HUES48 (cell line): ENCODE data around the gene SPEM1.
A peak's percentile ranks its signal among the peaks of the same experiment; 100 is the strongest.

ENCODE experiments used
- H3K27ac ChIP-seq: one replicate; pipeline ENCODE4 v1.7.0; 2013; ENCODE audit warnings: low read depth, low read length, inconsistent platforms
- H3K27me3 ChIP-seq: 2 replicates; pipeline ENCODE4 v1.6.1; 2013; ENCODE audit warnings: mild to moderate bottlenecking, low read length; ENCODE audit not compliant: control insufficient read depth, insufficient read depth
- H3K36me3 ChIP-seq: 2 replicates; pipeline ENCODE4 v1.6.1; 2013; ENCODE audit warnings: low read length; ENCODE audit not compliant: control insufficient read depth, insufficient read depth
- H3K4me1 ChIP-seq: 2 replicates; pipeline ENCODE4 v1.6.1; 2013; ENCODE audit warnings: mild to moderate bottlenecking, low read length; ENCODE audit not compliant: control insufficient read depth, insufficient read depth
- H3K4me3 ChIP-seq: 2 replicates; pipeline ENCODE4 v1.5.1; 2013; ENCODE audit warnings: mild to moderate bottlenecking, low read depth, low read length
- H3K9ac ChIP-seq: 2 replicates; pipeline ENCODE4 v1.6.1; 2013; ENCODE audit warnings: mild to moderate bottlenecking, low read depth, low read length, moderate library complexity
- H3K9me3 ChIP-seq: 2 replicates; pipeline ENCODE4 v1.6.1; 2013; ENCODE audit warnings: low read length; ENCODE audit not compliant: control insufficient read depth, insufficient read depth

The SPEM1 gene

GRCh38 chr17:7403727-7403976 is 16.5 kb upstream of the SPEM1 start:
- H3K9ac ChIP-seq: peak overlapping the region; percentile 66
- H3K4me3 ChIP-seq: peak overlapping the region; percentile 91
- peaks cover 3% of the 10 kb centered on the region for H3K36me3 ChIP-seq
- H3K4me1 ChIP-seq: peaks cover 13% of the 10 kb centered on the region; the same call in 1 of the 2 replicates
- no peaks in the 10 kb centered on the region for H3K9me3 ChIP-seq
- H3K27ac ChIP-seq: peak overlapping the region; percentile 98
- no peaks in the 10 kb centered on the region for H3K27me3 ChIP-seq

GRCh38 chr17:7403977-7404736 is 16.0 kb upstream of the SPEM1 start, which contains the start of gene TMEM256:
TSS of gene TMEM256 (minus strand) at chr17:7404097. CDS start at chr17:7404084, 13 bp downstream.
- peaks cover 13% of the 10 kb centered on the region; the same call in 1 of the 2 replicates for H3K4me1 ChIP-seq
- H3K4me3 ChIP-seq: peak within 1 kb of the TSS; percentile 91
- H3K36me3 ChIP-seq: peaks cover 8% of the 10 kb centered on the region
- H3K9ac ChIP-seq: peak within 1 kb of the TSS; percentile 66
- H3K27me3 ChIP-seq: no peaks in the 10 kb centered on the region
- H3K9me3 ChIP-seq: no peaks in the 10 kb centered on the region
- H3K27ac ChIP-seq: peak within 1 kb of the TSS; percentile 98

- Histone ChIP-seq H3K27ac (peak overlapping the region; percentile 63), H3K4me1 (peaks cover 13% of the 10 kb centered on the region; the same call in 1 of the 2 replicates), H3K9ac (peak overlapping the region; percentile 54; the same call in 1 of the 2 replicates), H3K36me3 (peaks cover 15% of the 10 kb centered on the region), H3K27me3 (no peaks in the 10 kb centered on the region), H3K4me3 (peak overlapping the region; percentile 81), H3K9me3 (no peaks in the 10 kb centered on the region)
These were observed 15.3 kb upstream of the SPEM1 start for GRCh38 chr17:7404737-7405349.

DNA sequence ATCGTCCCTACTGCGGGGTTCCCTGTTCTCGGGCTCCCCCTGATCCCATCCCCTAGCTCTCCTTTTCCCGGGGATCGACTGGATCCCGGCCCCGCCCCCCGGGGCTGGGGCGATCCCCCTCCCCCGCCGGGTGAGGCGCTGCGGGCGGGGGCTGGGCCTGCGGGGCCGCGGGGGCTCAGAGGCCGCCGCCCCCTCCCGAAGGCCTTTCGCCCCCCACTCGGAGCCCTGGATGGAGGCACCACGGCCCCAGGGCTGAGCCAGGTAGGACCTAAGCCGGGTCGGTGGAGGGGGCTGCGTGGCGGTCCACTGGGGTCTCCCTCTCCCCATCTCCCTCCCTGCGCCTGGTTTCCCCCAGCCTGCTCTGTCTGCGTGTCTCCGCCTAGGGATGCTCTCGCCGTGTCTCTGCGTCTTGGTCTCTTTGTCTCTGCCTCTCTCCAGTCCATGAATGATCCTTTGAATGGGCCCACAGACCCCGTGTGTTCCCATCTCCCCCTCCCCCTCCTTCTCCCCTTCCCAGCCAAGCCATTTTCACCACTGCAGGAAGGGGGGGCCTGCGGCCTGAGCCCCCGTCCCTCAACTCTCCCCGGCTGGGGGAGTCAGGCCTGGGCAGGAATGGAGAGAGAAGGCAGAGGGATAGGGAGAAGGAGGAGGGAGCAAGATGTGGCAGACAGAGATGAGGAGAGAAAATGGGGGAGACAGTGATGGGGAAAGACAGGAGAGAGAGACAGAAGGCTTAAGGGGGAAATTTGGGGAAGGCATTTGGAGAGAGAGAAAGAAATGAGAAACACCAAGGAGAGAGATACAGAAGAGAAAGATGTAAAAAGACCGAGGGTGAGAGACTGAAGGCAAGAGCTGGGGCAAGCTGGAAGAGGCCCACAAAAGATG is 14.5 kb upstream of the SPEM1 start:
- peaks cover 13% of the 10 kb centered on the region; the same call in 1 of the 2 replicates for H3K4me1 ChIP-seq
- H3K27me3 ChIP-seq: no peaks in the 10 kb centered on the region
- no peaks in the 10 kb centered on the region for H3K9me3 ChIP-seq
- H3K4me3 ChIP-seq: peak overlapping the region; percentile 81
- H3K27ac ChIP-seq: peak overlapping the region; percentile 63
- H3K36me3 ChIP-seq: peaks cover 22% of the 10 kb centered on the region
- H3K9ac ChIP-seq: peak overlapping the region; percentile 54; the same call in 1 of the 2 replicates

DNA sequence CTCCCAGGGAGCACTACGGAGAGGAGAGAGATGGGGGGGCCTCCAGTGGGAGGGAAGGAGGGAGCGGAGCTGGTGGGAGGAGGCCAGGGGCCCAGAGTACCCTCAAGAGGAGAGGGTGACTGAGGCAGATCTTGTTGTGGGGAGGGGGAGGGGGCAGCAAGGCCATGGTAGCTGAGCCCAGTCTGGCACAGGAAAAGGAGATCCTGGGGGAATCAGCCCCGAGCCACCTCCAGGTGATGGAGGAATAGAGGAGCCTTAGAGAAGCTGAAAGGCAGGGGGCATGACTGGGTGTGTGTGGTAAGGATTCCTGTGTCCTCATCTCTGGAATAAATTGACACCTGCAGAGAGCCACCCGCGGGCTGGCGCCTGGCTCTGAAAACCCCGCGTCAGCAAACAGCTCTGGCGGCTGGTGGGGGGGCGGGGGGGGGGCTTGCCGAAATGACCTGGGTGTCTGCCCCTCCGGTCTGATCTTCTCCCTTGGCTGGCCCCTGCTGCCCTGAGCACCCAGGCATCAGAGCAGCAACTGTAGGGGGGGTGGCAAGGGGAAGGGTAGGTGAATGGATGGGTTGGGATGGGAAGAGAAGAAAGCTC is 13.8 kb upstream of the SPEM1 start:
- Histone ChIP-seq H3K4me3 (peak overlapping the region; percentile 81), H3K4me1 (peaks cover 13% of the 10 kb centered on the region; the same call in 1 of the 2 replicates), H3K27me3 (no peaks in the 10 kb centered on the region), H3K9me3 (no peaks in the 10 kb centered on the region), H3K9ac (no peak overlapping the region), H3K27ac (no peak overlapping the region), H3K36me3 (peaks cover 25% of the 10 kb centered on the region)

DNA sequence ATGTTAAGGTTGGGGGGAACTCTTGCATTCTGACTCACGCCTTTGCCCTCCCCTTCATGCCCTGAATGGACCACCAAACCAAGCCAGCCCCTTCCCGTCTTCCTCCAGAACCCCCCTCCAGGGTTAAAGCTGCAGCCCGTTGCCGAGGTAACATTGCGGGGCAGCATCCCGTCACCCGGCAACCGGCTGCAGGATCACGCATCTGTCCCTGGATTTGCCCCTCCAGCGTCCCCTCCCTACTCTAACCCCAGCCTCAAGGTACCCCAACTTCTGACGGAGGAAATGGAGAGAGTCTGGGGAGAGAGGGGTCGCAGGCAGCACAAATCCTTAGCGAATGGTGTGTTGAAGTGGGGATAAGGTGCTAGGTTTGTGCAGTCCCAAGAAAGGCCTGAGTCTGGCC is 13.0 kb upstream of the SPEM1 start:
- H3K9ac ChIP-seq: no peak overlapping the region
- no peaks in the 10 kb centered on the region for H3K9me3 ChIP-seq
- H3K27ac ChIP-seq: no peak overlapping the region
- H3K27me3 ChIP-seq: no peaks in the 10 kb centered on the region
- H3K36me3 ChIP-seq: peaks cover 25% of the 10 kb centered on the region
- no peak overlapping the region; the same call in 1 of the 2 replicates for H3K4me3 ChIP-seq
- H3K4me1 ChIP-seq: peaks cover 13% of the 10 kb centered on the region; the same call in 1 of the 2 replicates

- H3K9me3 ChIP-seq: no peaks in the 10 kb centered on the region
- H3K4me3 ChIP-seq: peak within 1 kb of the TSS; percentile 46
- peak within 1 kb of the TSS; percentile 36; the same call in 1 of the 2 replicates for H3K9ac ChIP-seq
- H3K36me3 ChIP-seq: peaks cover 25% of the 10 kb centered on the region
- H3K27ac ChIP-seq: no peak within 1 kb of the TSS
- H3K4me1 ChIP-seq: peaks cover 12% of the 10 kb centered on the region; the same call in 1 of the 2 replicates
- no peaks in the 10 kb centered on the region for H3K27me3 ChIP-seq
These were observed 12.5 kb upstream of the SPEM1 start, which contains the start of gene NLGN2 for GRCh38 chr17:7407485-7408251. TSS of gene NLGN2 (plus strand) at chr17:7407845. CDS start at chr17:7408256, 411 bp downstream.

DNA sequence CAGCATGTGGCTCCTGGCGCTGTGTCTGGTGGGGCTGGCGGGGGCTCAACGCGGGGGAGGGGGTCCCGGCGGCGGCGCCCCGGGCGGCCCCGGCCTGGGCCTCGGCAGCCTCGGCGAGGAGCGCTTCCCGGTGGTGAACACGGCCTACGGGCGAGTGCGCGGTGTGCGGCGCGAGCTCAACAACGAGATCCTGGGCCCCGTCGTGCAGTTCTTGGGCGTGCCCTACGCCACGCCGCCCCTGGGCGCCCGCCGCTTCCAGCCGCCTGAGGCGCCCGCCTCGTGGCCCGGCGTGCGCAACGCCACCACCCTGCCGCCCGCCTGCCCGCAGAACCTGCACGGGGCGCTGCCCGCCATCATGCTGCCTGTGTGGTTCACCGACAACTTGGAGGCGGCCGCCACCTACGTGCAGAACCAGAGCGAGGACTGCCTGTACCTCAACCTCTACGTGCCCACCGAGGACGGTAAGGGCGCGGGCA is 11.8 kb upstream of the SPEM1 start:
- Histone ChIP-seq H3K36me3 (peaks cover 25% of the 10 kb centered on the region), H3K4me3 (peak overlapping the region; percentile 46), H3K9ac (peak overlapping the region; percentile 36; the same call in 1 of the 2 replicates), H3K9me3 (no peaks in the 10 kb centered on the region), H3K27me3 (no peaks in the 10 kb centered on the region), H3K27ac (no peak overlapping the region), H3K4me1 (peaks cover 6% of the 10 kb centered on the region; the same call in 1 of the 2 replicates)

GRCh38 chr17:7408863-7409262 is 11.3 kb upstream of the SPEM1 start:
- H3K4me1 ChIP-seq: peaks cover 6% of the 10 kb centered on the region; the same call in 1 of the 2 replicates
- H3K4me3 ChIP-seq: peak overlapping the region; percentile 46; the same call in 1 of the 2 replicates
- H3K36me3 ChIP-seq: peaks cover 25% of the 10 kb centered on the region
- H3K27ac ChIP-seq: no peak overlapping the region
- no peak overlapping the region for H3K9ac ChIP-seq
- no peaks in the 10 kb centered on the region for H3K9me3 ChIP-seq
- no peaks in the 10 kb centered on the region for H3K27me3 ChIP-seq
